Breast epithelium (tissue), 3 donors: ENCODE measurements around the gene CLASP1.

Experiments used
- CTCF ChIP-seq, 3 donors: fragments of 450-650 bp; IDR thresholded peaks; one replicate each; pipeline ENCODE4 v1.5.1; 2016 to 2017; ENCODE audit warnings: antibody characterized with exemption in 3 of 3, mild to moderate bottlenecking in 3 of 3, moderate library complexity in 3 of 3
- POLR2A ChIP-seq: fragments of 450-650 bp; IDR thresholded peaks from one replicate; pipeline ENCODE4 v1.6.1; 2016; ENCODE audit warnings: antibody characterized with exemption, mild to moderate bottlenecking, moderate library complexity

GRCh38 chr2:121599963-121600651 lies 49.2 kb downstream of the CLASP1 start:
- TF ChIP-seq CTCF (IDR thresholded peaks at IDR 0.05) (no peak), POLR2A (no peak)
